Endothelial cell (in vitro differentiated cells): Measurements from ENCODE around the gene RAPGEF2. TPM values are rescaled to one million over a fixed set of nuclear protein-coding genes. Genes with fewer than 3 reads are reported as not detected.

Source experiments
- DNase-seq: peaks from one replicate; pipeline ENCODE4 v3.0.0; 2021; ENCODE audit warnings: low spot score
- H3K27ac Mint-ChIP-seq: one replicate; pipeline ENCODE4 v1.8.0; 2021; ENCODE audit warnings: mixed read lengths, inconsistent platforms; ENCODE audit not compliant: unreplicated experiment
- H3K27me3 Mint-ChIP-seq: one replicate; pipeline ENCODE4 v1.8.0; 2021; ENCODE audit warnings: mild to moderate bottlenecking, moderate library complexity, mixed read lengths, inconsistent platforms; ENCODE audit not compliant: unreplicated experiment
- H3K36me3 Mint-ChIP-seq: one replicate; pipeline ENCODE4 v1.8.0; 2021; ENCODE audit warnings: mild to moderate bottlenecking, low read depth, mixed read lengths, inconsistent platforms; ENCODE audit not compliant: unreplicated experiment
- H3K4me1 Mint-ChIP-seq: one replicate; pipeline ENCODE4 v1.8.0; 2021; ENCODE audit warnings: mild to moderate bottlenecking, mixed read lengths, inconsistent platforms; ENCODE audit not compliant: unreplicated experiment
- H3K4me3 Mint-ChIP-seq: one replicate; pipeline ENCODE4 v1.8.0; 2021; ENCODE audit warnings: mild to moderate bottlenecking, mixed read lengths, inconsistent platforms; ENCODE audit not compliant: unreplicated experiment
- H3K9me3 Mint-ChIP-seq: one replicate; pipeline ENCODE4 v1.8.0; 2021; ENCODE audit warnings: mixed read lengths, inconsistent platforms; ENCODE audit not compliant: unreplicated experiment
- total RNA-seq: library from RNA; stranded (reverse); fragmentation: NEBNext Ultra II Directional; extraction: Animal tissue kit (Norgen Biotek cat#: 25700); gene quantifications from one replicate; pipeline ENCODE4 v1.2.1, GENCODE V29; 2021; ENCODE audit not compliant: unreplicated experiment
- TF ChIP-seq, protein P1 (sequence below): fragments of 200-600 bp; sonication (generic); IDR thresholded peaks from one replicate; pipeline ENCODE4 v1.5.0; 2021; ENCODE audit warnings: antibody characterized with exemption; ENCODE audit not compliant: unreplicated experiment

The RAPGEF2 gene
- total RNA-seq, 1 donor from 2014 or later: 108 TPM

DNA sequence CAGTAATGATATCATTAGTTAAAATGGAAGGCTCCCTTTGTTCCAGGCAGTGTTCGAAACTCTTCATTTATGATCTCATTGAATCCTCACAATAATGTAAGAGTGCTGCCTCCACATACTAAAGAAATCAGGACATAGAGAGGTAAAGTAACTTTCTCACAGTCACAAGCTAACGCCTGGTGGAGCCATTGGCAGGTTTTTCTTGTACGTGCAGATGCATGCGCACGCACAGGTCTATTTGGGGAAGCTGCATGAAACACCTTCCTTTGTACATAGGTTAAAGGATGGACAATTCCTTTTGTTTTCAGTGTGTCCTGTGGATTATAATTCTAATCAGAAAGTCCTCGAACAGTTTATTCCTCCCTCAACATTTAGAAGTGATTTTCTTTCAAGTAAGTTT lies 176.2 kb downstream of the RAPGEF2 start:
- Mint-ChIP-seq H3K36me3 (peaks cover 8% of the 10 kb centered on the region), H3K9me3 (no peaks in the 10 kb centered on the region), H3K27ac (no peak overlapping the region), H3K4me3 (no peak overlapping the region), H3K4me1 (peaks cover 9% of the 10 kb centered on the region), H3K27me3 (peaks cover 11% of the 10 kb centered on the region)
- no peak for DNase-seq
- TF ChIP-seq, protein P1, sequence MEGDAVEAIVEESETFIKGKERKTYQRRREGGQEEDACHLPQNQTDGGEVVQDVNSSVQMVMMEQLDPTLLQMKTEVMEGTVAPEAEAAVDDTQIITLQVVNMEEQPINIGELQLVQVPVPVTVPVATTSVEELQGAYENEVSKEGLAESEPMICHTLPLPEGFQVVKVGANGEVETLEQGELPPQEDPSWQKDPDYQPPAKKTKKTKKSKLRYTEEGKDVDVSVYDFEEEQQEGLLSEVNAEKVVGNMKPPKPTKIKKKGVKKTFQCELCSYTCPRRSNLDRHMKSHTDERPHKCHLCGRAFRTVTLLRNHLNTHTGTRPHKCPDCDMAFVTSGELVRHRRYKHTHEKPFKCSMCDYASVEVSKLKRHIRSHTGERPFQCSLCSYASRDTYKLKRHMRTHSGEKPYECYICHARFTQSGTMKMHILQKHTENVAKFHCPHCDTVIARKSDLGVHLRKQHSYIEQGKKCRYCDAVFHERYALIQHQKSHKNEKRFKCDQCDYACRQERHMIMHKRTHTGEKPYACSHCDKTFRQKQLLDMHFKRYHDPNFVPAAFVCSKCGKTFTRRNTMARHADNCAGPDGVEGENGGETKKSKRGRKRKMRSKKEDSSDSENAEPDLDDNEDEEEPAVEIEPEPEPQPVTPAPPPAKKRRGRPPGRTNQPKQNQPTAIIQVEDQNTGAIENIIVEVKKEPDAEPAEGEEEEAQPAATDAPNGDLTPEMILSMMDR: no peak

DNA sequence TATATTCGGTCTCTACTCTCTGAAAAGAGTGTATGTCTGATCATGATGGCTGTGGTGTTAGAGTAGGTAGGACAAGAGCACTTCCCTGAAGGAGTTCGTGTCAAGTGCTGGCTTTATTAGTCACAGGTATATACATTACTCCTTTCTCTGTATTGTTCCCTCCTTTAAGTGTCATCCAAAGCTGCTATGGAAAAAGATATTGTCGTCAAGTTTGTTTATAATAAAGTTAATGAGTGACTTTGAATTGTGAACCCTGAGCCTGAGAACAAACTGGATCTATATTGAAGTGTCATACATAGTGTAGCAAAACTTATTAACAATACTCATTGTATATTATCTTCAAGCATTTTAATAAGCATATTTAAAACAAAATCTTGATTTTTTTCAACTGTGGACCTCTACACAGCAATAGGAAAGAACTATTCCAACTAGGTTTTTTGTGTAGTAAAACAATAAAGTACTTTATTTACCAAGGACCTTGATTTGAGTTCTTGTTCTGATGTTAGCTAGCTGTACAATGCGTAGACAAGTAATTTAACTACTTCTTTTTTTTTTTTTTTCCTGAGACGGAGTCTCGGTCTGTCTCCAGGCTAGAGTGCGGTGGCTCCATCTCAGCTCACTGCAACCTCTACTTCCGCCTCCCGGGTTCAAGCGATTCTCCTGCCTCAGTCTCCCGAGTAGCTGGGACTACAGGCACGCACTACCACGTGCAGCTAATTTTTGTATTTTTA lies 177.7 kb downstream of the RAPGEF2 start:
- TF ChIP-seq, protein P1: no peak
- Mint-ChIP-seq H3K27me3 (peaks cover 11% of the 10 kb centered on the region), H3K36me3 (peaks cover 8% of the 10 kb centered on the region), H3K27ac (no peak overlapping the region), H3K9me3 (no peaks in the 10 kb centered on the region), H3K4me1 (peaks cover 9% of the 10 kb centered on the region), H3K4me3 (no peak overlapping the region)
- no peak for DNase-seq

DNA sequence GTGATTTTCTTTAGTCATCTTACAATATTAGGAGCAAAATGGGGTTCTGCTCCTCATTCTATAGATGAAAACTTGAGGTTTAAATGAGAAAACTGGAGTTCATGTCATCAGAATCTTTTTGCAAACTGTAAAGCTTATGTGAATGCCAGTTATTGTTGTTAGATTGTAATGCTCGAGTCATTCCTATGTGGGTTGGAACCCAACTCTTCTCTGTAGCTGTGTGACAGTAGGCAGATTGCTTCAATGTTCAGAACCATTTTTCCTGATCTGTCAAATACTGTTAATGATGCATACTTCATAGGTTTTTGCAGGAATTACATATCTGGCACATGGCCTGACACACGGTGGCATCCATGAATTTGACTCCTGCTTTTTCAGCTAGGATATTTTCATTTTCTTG lies 178.9 kb downstream of the RAPGEF2 start:
- no peak for DNase-seq
- no peaks in the 10 kb centered on the region for H3K9me3 Mint-ChIP-seq
- H3K36me3 Mint-ChIP-seq: peaks cover 8% of the 10 kb centered on the region
- H3K4me3 Mint-ChIP-seq: no peak overlapping the region
- peaks cover 9% of the 10 kb centered on the region for H3K4me1 Mint-ChIP-seq
- H3K27ac Mint-ChIP-seq: no peak overlapping the region
- H3K27me3 Mint-ChIP-seq: peaks cover 11% of the 10 kb centered on the region
- TF ChIP-seq, protein P1: no peak

DNA sequence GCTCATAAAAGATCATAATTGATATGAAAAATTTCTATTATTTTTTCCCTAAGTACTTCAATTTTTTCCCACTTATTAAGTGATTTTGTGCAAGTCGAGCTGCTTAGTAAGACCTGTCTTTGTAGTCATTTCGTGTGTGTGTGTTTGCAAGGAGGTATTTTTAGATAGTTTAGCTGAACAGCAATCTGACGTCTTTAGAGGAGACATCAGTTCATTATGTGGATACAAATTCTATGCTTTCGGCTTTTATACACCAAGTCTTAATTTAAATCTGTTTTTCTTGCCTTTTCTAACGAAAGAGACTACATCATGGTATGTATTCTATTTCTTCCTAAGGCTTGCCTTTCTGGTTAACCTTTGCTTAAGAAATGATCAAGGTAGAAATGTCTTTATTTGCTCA lies 179.4 kb downstream of the RAPGEF2 start:
- DNase-seq: no peak
- peaks cover 11% of the 10 kb centered on the region for H3K27me3 Mint-ChIP-seq
- peaks cover 9% of the 10 kb centered on the region for H3K4me1 Mint-ChIP-seq
- H3K36me3 Mint-ChIP-seq: peaks cover 8% of the 10 kb centered on the region
- H3K27ac Mint-ChIP-seq: no peak overlapping the region
- H3K9me3 Mint-ChIP-seq: no peaks in the 10 kb centered on the region
- H3K4me3 Mint-ChIP-seq: no peak overlapping the region
- TF ChIP-seq, protein P1: no peak

DNA sequence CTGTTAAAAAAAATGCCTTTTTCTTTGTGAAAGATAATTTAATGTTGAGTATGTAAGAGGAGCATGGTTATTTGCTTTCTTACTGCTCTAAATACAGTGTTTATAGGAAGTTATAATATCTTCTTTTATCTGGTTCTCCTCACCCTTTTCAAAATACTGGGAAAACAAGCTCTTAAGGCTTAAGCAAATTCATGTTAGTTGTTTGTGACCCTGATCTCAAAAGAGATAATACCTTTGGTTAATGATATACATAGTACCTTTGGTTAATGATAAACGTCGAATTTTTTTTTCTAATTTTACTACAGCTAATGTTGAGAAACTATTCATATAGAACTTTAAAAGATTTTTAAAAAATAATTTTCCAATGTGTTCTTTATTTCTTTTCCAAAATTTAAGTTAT lies 180.1 kb downstream of the RAPGEF2 start:
- Mint-ChIP-seq H3K4me1 (peaks cover 9% of the 10 kb centered on the region), H3K36me3 (peaks cover 8% of the 10 kb centered on the region), H3K27ac (no peak overlapping the region)

More for the DNA sequence above, 180.1 kb downstream of the RAPGEF2 start:
- DNase-seq: no peak
- Mint-ChIP-seq H3K27me3 (peaks cover 9% of the 10 kb centered on the region), H3K9me3 (no peaks in the 10 kb centered on the region), H3K4me3 (no peak overlapping the region)
- TF ChIP-seq, protein P1: no peak
